Rectal smooth muscle tissue (tissue), 1 donor: Measurements from ENCODE around the gene SLC39A9.

Experiments used
- H3K27ac ChIP-seq: one replicate; pipeline ENCODE4 v1.7.0; 2013; ENCODE audit warnings: low read depth, low read length, inconsistent platforms
- H3K27me3 ChIP-seq: one replicate; pipeline ENCODE4 v1.7.0; 2013; ENCODE audit warnings: low read length; ENCODE audit not compliant: control insufficient read depth, insufficient read depth
- H3K36me3 ChIP-seq: one replicate; pipeline ENCODE4 v1.7.0; 2013; ENCODE audit warnings: low read length; ENCODE audit not compliant: control insufficient read depth, insufficient read depth
- H3K4me1 ChIP-seq: one replicate; pipeline ENCODE4 v1.7.0; 2013; ENCODE audit warnings: low read length; ENCODE audit not compliant: control insufficient read depth, insufficient read depth
- H3K4me3 ChIP-seq: one replicate; pipeline ENCODE4 v1.7.0; 2013; ENCODE audit warnings: low read length
- H3K9ac ChIP-seq: one replicate; pipeline ENCODE4 v1.7.0; 2013; ENCODE audit warnings: low read length

SLC39A9 gene

DNA sequence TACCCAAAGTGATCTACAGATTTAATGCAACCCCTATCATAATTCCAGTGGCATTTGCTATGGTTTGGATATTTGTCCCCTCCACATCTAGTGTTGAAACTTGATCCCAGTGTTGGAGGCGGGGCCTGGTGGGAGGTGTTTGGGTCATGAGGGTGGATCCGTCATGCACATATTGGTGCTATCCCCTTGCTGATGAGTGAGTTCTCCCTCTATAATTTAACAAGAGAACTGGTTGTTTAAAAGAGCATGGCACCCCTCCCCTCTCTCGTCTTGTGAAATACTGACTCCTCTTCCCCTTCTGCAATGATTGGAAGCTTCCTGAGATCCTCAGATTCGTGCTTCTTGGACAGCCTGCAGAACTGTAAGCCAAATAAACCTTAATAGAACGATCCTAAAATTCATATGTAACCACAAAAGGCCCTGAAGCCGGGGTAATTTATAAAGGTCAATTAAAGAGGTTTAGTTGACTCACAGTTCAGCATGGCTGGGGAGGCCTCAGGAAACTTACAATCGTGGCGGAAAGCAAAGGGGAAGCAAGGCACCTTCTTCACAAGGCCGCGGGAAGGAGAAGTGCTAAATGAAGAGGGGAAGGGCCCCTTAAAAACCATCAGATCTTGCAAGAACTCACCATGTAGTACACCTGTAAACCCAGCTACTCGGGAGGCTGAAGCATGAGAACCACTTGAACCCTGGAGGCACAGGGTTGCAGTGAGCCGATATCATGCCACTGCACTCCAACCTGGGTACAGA lies 41.2 kb downstream of the SLC39A9 start:
- H3K9ac ChIP-seq: no peak overlapping the region
- H3K4me1 ChIP-seq: no peaks in the 10 kb centered on the region
- no peaks in the 10 kb centered on the region for H3K27me3 ChIP-seq
- no peak overlapping the region for H3K4me3 ChIP-seq
- H3K27ac ChIP-seq: no peak overlapping the region
- H3K36me3 ChIP-seq: no peaks in the 10 kb centered on the region

DNA sequence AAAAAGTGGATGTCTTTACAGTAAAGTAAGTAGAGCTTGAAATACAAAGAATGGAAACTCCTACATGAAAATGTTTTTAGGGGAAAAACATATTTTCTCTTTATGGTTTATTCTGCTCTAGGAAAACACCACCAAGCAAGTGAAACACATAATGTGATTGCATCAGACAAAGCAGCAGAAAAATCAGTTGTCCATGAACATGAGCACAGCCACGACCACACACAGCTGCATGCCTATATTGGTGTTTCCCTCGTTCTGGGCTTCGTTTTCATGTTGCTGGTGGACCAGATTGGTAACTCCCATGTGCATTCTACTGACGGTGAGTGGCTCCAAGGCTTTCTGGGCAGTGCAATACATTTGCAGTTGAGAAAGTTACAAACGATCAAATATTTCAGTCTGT lies 43.5 kb downstream of the SLC39A9 start:
- Histone ChIP-seq H3K36me3 (no peaks in the 10 kb centered on the region), H3K9ac (no peak overlapping the region)

DNA sequence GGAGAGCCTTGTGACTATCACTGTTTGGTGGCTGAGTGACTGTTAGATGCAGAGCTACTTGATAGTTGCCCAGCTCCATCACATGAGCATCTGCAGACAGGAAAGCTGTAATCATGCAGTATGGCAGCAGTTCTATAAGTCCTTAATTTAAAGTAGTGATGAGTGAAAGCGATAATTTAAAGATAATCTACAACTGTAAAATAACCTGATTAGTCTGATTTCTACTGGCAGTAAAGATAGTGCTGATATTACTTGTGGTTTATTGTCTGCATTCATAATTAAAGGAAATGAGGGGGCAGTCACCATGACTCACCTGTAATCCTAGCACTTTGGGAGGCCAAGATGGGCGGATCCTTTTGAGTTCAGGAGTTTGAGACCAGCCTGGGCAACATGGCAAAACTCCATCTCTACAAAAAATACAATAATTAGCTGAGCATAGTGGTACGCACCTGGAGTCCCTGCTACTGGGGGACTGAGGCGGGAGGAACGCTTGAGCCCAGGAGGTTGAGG lies 44.9 kb downstream of the SLC39A9 start:
- H3K4me1 ChIP-seq: no peaks in the 10 kb centered on the region
- no peak overlapping the region for H3K4me3 ChIP-seq
- H3K9ac ChIP-seq: no peak overlapping the region
- no peaks in the 10 kb centered on the region for H3K27me3 ChIP-seq
- H3K27ac ChIP-seq: no peak overlapping the region
- H3K36me3 ChIP-seq: no peaks in the 10 kb centered on the region

More for the DNA sequence above, 43.5 kb downstream of the SLC39A9 start:
- no peaks in the 10 kb centered on the region for H3K4me1 ChIP-seq
- H3K4me3 ChIP-seq: no peak overlapping the region
- H3K27me3 ChIP-seq: no peaks in the 10 kb centered on the region
- H3K27ac ChIP-seq: no peak overlapping the region

DNA sequence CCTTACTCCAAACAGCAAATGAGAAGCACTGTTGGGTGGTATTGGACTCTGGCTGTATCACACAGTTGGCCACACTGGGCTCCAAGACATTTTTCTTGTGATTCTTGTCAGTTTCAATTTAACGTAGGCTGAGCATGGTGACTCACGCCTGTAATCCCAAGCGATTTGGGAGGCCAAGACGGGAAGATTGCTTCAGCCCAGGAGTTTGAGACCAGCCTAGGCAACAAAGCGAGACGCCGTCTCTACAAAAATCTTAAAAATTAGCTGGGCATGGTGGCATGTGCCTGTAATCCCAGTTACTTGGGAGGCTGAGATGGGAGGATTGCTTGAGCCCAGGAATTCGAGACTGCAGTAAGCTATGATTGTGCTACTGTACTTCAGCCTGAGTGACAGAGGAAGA lies 50.7 kb downstream of the SLC39A9 start:
- Histone ChIP-seq H3K36me3 (no peaks in the 10 kb centered on the region), H3K4me1 (no peaks in the 10 kb centered on the region), H3K9ac (no peak overlapping the region), H3K27ac (no peak overlapping the region), H3K27me3 (no peaks in the 10 kb centered on the region), H3K4me3 (no peak overlapping the region)

DNA sequence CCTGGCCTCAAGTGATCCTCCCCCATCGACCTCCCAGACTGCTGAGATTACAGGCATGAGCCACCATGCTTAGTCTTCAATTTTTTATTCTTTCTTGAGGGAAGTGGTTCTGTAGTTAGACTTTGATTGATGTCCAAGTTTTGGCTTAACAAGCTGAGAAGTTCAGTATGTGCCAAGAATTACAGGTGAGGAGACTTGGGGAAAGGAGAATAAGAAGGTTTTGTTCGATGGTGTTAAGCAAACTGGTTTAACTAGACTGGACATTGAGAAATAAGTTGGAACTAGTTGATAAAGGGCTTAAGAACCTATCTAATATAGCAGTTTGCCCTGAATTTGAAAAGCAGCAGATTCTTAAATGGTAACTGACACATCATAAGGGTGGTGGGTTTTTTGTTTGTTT lies 53.4 kb downstream of the SLC39A9 start:
- Histone ChIP-seq H3K9ac (no peak overlapping the region), H3K4me1 (no peaks in the 10 kb centered on the region), H3K4me3 (no peak overlapping the region), H3K36me3 (no peaks in the 10 kb centered on the region), H3K27ac (no peak overlapping the region), H3K27me3 (no peaks in the 10 kb centered on the region)

DNA sequence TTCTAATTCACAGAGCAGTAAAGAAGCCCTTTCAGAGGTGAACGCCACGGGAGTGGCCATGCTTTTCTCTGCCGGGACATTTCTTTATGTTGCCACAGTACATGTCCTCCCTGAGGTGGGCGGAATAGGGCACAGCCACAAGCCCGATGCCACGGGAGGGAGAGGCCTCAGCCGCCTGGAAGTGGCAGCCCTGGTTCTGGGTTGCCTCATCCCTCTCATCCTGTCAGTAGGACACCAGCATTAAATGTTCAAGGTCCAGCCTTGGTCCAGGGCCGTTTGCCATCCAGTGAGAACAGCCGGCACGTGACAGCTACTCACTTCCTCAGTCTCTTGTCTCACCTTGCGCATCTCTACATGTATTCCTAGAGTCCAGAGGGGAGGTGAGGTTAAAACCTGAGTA lies 59.9 kb downstream of the SLC39A9 start:
- Histone ChIP-seq H3K4me1 (no peaks in the 10 kb centered on the region), H3K4me3 (no peak overlapping the region), H3K27ac (no peak overlapping the region), H3K36me3 (peaks cover 8% of the 10 kb centered on the region), H3K27me3 (no peaks in the 10 kb centered on the region), H3K9ac (no peak overlapping the region)

DNA sequence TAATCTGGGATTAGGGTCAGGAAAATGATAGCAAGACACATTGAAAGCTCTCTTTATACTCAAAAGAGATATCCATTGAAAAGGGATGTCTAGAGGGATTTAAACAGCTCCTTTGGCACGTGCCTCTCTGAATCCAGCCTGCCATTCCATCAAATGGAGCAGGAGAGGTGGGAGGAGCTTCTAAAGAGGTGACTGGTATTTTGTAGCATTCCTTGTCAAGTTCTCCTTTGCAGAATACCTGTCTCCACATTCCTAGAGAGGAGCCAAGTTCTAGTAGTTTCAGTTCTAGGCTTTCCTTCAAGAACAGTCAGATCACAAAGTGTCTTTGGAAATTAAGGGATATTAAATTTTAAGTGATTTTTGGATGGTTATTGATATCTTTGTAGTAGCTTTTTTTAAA lies 60.6 kb downstream of the SLC39A9 start:
- Histone ChIP-seq H3K4me1 (no peaks in the 10 kb centered on the region), H3K36me3 (peaks cover 8% of the 10 kb centered on the region), H3K9ac (no peak overlapping the region), H3K27me3 (no peaks in the 10 kb centered on the region), H3K4me3 (no peak overlapping the region), H3K27ac (no peak overlapping the region)

DNA sequence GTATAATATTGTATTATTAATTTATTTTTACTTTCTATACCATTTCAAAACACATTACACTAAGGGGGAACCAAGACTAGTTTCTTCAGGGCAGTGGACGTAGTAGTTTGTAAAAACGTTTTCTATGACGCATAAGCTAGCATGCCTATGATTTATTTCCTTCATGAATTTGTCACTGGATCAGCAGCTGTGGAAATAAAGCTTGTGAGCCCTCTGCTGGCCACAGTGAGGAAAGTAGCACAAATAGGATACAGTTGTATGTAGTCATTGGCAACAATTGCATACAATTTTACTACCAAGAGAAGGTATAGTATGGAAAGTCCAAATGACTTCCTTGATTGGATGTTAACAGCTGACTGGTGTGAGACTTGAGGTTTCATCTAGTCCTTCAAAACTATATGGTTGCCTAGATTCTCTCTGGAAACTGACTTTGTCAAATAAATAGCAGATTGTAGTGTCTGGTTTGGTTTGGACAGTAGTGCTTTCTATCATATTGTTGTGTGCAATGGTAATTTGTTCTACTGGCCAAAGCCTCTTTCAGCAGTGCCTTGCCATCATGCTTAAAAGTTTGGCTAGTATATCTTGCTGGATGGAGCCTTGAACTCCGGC lies 61.7 kb downstream of the SLC39A9 start:
- no peaks in the 10 kb centered on the region for H3K4me1 ChIP-seq
- H3K36me3 ChIP-seq: peaks cover 8% of the 10 kb centered on the region
- H3K4me3 ChIP-seq: no peak overlapping the region

DNA sequence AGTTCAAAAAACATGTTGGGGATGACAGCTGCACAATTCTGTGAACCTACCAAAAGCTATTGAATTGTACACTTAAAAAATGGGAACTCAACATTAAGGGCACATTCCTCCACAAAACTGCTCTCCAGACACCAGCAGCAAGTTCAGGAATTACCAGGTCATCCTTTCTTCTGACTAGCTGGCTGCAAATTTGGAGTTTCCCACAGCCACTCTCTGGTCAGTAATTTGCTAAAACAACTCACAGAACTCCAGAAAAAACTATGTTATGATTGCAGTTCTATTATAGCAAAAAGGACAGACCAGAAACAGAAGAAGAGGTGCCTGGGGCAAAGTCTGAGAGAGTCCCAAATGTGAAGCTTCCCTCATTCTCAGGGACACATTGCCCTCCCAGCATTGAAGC lies 65.9 kb downstream of the SLC39A9 start:
- H3K27ac ChIP-seq: no peak overlapping the region
- H3K27me3 ChIP-seq: no peaks in the 10 kb centered on the region
- H3K4me1 ChIP-seq: no peaks in the 10 kb centered on the region
- no peak overlapping the region for H3K4me3 ChIP-seq
- peaks cover 3% of the 10 kb centered on the region for H3K36me3 ChIP-seq
- no peak overlapping the region for H3K9ac ChIP-seq

More for the DNA sequence above, 61.7 kb downstream of the SLC39A9 start:
- Histone ChIP-seq H3K27ac (no peak overlapping the region), H3K27me3 (no peaks in the 10 kb centered on the region), H3K9ac (no peak overlapping the region)

DNA sequence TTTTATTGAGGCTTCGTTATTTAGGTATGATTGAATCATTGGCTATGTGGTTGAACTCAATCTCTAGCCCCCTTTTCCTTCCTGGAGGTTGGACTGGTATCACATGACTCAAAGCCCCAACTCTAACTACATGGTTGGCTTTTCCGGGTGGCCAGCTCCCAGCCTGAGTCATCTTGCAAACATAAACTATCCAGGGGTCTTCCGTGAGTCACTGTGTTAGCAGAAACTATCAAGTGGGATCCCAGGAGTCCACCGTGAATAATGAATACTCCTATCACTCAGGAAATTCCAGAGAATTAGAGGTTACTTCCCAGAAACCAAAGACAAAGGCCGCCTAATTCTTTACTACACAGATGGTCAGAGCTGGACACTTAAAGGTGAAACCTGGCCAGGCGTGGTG lies 66.3 kb downstream of the SLC39A9 start:
- Histone ChIP-seq H3K27me3 (no peaks in the 10 kb centered on the region), H3K27ac (no peak overlapping the region), H3K4me3 (no peak overlapping the region)

DNA sequence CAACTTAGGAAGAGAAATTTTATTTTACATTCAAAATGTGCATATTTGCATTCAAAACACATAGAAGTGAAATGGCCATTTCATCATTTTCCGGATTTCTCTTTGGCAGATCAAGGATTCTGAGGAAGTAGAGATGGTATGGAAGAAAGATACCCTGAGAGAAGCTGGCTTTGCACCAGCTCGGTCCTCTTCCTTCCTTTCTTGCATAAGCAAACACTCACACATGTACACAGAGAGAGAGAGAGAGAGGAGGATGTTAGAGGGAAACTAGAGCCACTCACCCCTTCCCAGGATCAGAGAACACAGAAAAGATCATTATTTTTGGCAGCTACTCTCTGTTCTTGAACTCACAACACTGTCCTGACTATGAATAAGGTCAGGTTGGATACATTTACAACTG lies 70.5 kb downstream of the SLC39A9 start:
- Histone ChIP-seq H3K9ac (no peak overlapping the region), H3K27ac (no peak overlapping the region), H3K4me3 (no peak overlapping the region), H3K27me3 (no peaks in the 10 kb centered on the region), H3K4me1 (no peaks in the 10 kb centered on the region), H3K36me3 (no peaks in the 10 kb centered on the region)

More for the DNA sequence above, 66.3 kb downstream of the SLC39A9 start:
- Histone ChIP-seq H3K36me3 (peaks cover 3% of the 10 kb centered on the region), H3K9ac (no peak overlapping the region), H3K4me1 (no peaks in the 10 kb centered on the region)

DNA sequence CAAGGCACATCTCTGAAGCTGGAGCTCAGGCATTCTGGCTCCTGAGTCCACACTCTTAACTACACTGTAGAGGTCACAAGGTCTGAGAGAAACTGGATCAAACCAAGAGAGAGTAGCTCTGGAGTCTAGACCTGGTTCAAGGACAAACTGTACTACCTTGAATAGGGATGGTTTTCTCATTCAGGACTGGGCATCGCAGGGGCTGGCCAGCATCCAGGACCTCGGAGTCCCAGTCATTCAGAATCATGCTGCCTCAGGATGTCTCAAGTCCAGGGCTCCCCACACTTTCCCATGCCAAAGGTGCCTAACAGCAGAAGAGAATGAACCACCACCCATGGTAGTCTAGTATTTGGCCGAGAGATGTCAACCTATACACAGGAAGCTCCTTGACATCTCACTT lies 72.9 kb downstream of the SLC39A9 start:
- Histone ChIP-seq H3K4me3 (no peak overlapping the region), H3K27ac (no peak overlapping the region), H3K27me3 (no peaks in the 10 kb centered on the region), H3K36me3 (no peaks in the 10 kb centered on the region), H3K4me1 (no peaks in the 10 kb centered on the region), H3K9ac (no peak overlapping the region)

DNA sequence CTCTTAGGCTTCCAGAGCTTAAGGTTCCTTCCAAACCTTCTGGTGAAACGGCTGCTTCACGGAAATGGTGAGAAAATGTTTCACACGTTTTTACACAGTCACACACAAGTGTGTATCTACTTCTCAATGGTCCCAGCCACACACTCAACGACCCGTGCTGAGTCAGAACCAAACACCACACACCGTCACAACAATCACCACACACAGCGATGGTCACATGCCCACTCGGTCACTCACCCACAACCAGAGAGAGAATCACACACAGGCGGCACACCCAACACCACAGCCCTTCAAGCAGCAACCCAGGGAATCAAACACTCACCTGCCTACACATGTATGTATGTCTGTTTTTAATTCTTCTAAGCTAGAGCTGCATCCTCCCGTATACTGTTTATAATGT lies 73.4 kb downstream of the SLC39A9 start:
- no peak overlapping the region for H3K27ac ChIP-seq
- H3K4me3 ChIP-seq: no peak overlapping the region
- H3K4me1 ChIP-seq: no peaks in the 10 kb centered on the region
- H3K27me3 ChIP-seq: no peaks in the 10 kb centered on the region
- H3K36me3 ChIP-seq: no peaks in the 10 kb centered on the region
- no peak overlapping the region for H3K9ac ChIP-seq
